HFFc6 (cell line): Measurements from ENCODE around the gene ATP2C2. TPM values are rescaled to one million over a fixed set of nuclear protein-coding genes. Genes with fewer than 3 reads are reported as not detected.

Source experiments
- DNase-seq: peaks from one replicate; pipeline ENCODE4 v3.0.0-alpha.2; 2018
- H3K27ac Mint-ChIP-seq: 2 replicates; pipeline ENCODE4 v1.8.0; 2020; ENCODE audit warnings: mild to moderate bottlenecking, mixed read lengths
- H3K27me3 Mint-ChIP-seq: 2 replicates; pipeline ENCODE4 v1.8.0; 2021; ENCODE audit warnings: mild to moderate bottlenecking, moderate library complexity, mixed read lengths; ENCODE audit not compliant: insufficient read depth
- H3K36me3 Mint-ChIP-seq: 2 replicates; pipeline ENCODE4 v1.8.0; 2021; ENCODE audit warnings: low read depth, mixed read lengths
- H3K4me1 Mint-ChIP-seq: 2 replicates; pipeline ENCODE4 v1.8.0; 2020; ENCODE audit warnings: low read depth, mixed read lengths
- H3K4me3 Mint-ChIP-seq: 2 replicates; pipeline ENCODE4 v1.8.0; 2020; ENCODE audit warnings: mild to moderate bottlenecking, moderate library complexity, mixed read lengths
- H3K9me3 Mint-ChIP-seq: 2 replicates; pipeline ENCODE4 v1.8.0; 2020; ENCODE audit warnings: mild to moderate bottlenecking, mixed read lengths
- CTCF ChIP-seq: fragments of 200-600 bp; sonication (generic); IDR thresholded peaks from 2 replicates; pipeline ENCODE4 v1.5.0; 2021; ENCODE audit warnings: antibody characterized with exemption, mild to moderate bottlenecking
- total RNA-seq, 6 experiments: library from RNA; stranded (reverse); fragmentation: NEBNext Ultra II Directional; extraction: Animal tissue kit (Norgen Biotek cat#: 25700); gene quantifications; 2 replicates in 1 of 6; 3 replicates in 5 of 6; pipeline ENCODE4 v1.2.3, GENCODE V29; 2021

Gene ATP2C2
- total RNA-seq, 6 experiments from 2014 or later = not detected

GRCh38 chr16:84482951-84483881 is 114.9 kb downstream of the ATP2C2 start:
- Mint-ChIP-seq H3K27ac (peak overlapping the region; percentile 19), H3K9me3 (no peaks in the 10 kb centered on the region), H3K36me3 (peaks cover 45% of the 10 kb centered on the region), H3K27me3 (no peaks in the 10 kb centered on the region), H3K4me1 (peaks cover 13% of the 10 kb centered on the region), H3K4me3 (no peak overlapping the region)
- no peak for DNase-seq
- no peak for TF ChIP-seq CTCF

GRCh38 chr16:84483882-84484565 is 115.7 kb downstream of the ATP2C2 start:
- TF ChIP-seq CTCF = no peak
- DNase-seq = no peak
- no peaks in the 10 kb centered on the region for H3K27me3 Mint-ChIP-seq
- no peak overlapping the region for H3K4me3 Mint-ChIP-seq
- peaks cover 47% of the 10 kb centered on the region for H3K36me3 Mint-ChIP-seq
- no peaks in the 10 kb centered on the region for H3K9me3 Mint-ChIP-seq
- no peak overlapping the region for H3K27ac Mint-ChIP-seq
- peaks cover 5% of the 10 kb centered on the region for H3K4me1 Mint-ChIP-seq

GRCh38 chr16:84484579-84485254 is 116.4 kb downstream of the ATP2C2 start:
- no peak for DNase-seq
- H3K4me3 Mint-ChIP-seq = no peak overlapping the region
- no peaks in the 10 kb centered on the region for H3K9me3 Mint-ChIP-seq
- H3K27ac Mint-ChIP-seq = no peak overlapping the region
- TF ChIP-seq CTCF = peak; percentile 79
- peaks cover 47% of the 10 kb centered on the region for H3K36me3 Mint-ChIP-seq
- no peaks in the 10 kb centered on the region for H3K27me3 Mint-ChIP-seq
- H3K4me1 Mint-ChIP-seq = no peaks in the 10 kb centered on the region

GRCh38 chr16:84485255-84486010 is 117.1 kb downstream of the ATP2C2 start:
- H3K36me3 Mint-ChIP-seq = peaks cover 47% of the 10 kb centered on the region
- no peak for TF ChIP-seq CTCF
- no peaks in the 10 kb centered on the region for H3K27me3 Mint-ChIP-seq
- DNase-seq = no peak
- no peaks in the 10 kb centered on the region for H3K9me3 Mint-ChIP-seq
- no peaks in the 10 kb centered on the region for H3K4me1 Mint-ChIP-seq
- H3K4me3 Mint-ChIP-seq = no peak overlapping the region
- no peak overlapping the region; the same call in 1 of the 2 replicates for H3K27ac Mint-ChIP-seq

GRCh38 chr16:84486126-84486525 is 117.8 kb downstream of the ATP2C2 start:
- TF ChIP-seq CTCF = no peak
- Mint-ChIP-seq H3K27ac (no peak overlapping the region), H3K36me3 (peaks cover 52% of the 10 kb centered on the region)

More at GRCh38 chr16:84486126-84486525, 117.8 kb downstream of the ATP2C2 start:
- no peaks in the 10 kb centered on the region for H3K4me1 Mint-ChIP-seq
- H3K27me3 Mint-ChIP-seq = no peaks in the 10 kb centered on the region; the same call in 1 of the 2 replicates
- no peak overlapping the region for H3K4me3 Mint-ChIP-seq
- no peak for DNase-seq
- H3K9me3 Mint-ChIP-seq = no peaks in the 10 kb centered on the region
